Dermis microvascular lymphatic vessel endothelial cell (primary cell): ENCODE data around the gene SATL1. TPM values are rescaled to one million over a fixed set of nuclear protein-coding genes. Genes with fewer than 3 reads are reported as not detected.
"Not testable (repeated sequence)": the region's sequence is repeated elsewhere in the genome, so short reads cannot be mapped to it uniquely, and the experiment has no call there.

Experiments
- DNase-seq, 2 donors: peaks; one replicate each; pipeline versions ENCODE4 v3.0.0 to v3.0.0-alpha.2; 2010; ENCODE audit warnings: low read depth in 2 of 2
- total RNA-seq: library from RNA; depleted of rRNA; stranded (reverse); fragments of >200 nt; gene quantifications from 2 replicates; pipeline ENCODE4 v1.2.1, GENCODE V29; 2014

The SATL1 gene
- not detected in 2 replicates for total RNA-seq

GRCh38 chrX:85243761-85244449, at the start of gene SATL1, which contains the start of gene ZNF711:
Gene SATL1, minus strand, starts transcription at chrX:85243779. Its CDS starts 134,811 bp downstream, at chrX:85108968.
Gene ZNF711, plus strand, starts transcription at chrX:85243991. Its CDS starts 3,582 bp downstream, at chrX:85247573.
- peak in 1 of 2 donors; percentile 39 for DNase-seq

DNA sequence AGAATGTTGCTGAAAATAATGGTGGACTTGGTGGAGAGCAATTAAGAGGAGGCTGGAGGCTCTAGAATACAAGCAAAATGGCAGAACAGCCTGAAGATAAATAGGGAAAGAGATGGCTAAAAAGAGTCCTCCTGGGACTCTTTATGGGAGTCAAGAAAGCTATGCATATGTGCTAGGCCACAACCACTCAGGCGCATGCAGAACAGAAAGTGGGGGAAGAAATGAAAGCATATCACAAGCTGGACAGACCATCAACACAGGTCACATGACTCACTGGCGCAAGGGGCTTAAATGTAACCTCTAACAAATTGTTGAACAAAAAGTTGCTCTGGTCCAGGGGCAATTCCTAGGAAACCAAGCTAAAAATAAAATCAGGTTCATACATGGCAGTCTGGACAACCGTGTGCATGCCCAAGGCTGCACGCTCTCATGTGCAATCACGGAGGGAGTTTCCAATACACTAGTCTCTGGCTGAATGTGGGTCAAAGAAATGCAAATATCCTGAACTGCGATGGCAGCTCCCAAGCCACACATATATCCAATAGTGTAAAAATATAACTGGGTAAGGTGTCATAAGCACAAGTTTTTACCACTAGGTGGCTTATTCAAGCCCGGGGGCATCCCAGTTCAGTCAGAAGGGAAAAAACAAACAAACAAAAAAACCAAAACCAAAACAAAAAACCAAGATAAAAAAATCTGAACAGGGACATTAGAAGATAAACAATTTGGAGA, 45.6 kb upstream of the SATL1 start:
- DNase-seq, result no peak

- DNase-seq, result not testable (repeated sequence)
These were observed 41.7 kb upstream of the SATL1 start for GRCh38 chrX:85285286-85285685.

- DNase-seq, result peak in 1 of 2 donors; percentile 7
These were observed 1.1 kb upstream of the SATL1 start for GRCh38 chrX:85244450-85245211.

DNA sequence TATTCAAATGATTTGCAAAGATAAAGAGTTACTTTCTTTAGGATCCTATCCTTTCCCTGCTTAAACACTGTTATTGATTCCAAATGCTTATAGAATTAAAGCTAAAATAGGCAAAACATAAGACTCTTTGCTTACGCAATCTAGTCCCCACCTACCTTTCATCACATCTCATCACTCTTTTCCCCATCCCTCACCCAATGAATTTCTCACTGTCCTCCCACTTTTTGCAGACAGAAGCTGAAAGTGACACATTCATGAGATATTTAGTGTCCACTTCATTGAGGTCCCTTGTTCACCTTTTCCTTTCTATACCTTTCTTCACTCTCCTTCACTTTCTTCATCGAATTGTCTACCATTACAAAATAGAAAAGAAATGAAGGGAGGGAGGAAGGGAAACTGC, 424 bp downstream of the SATL1 start:
- DNase-seq, result no peak

GRCh38 chrX:85223359-85223758, 20.2 kb downstream of the SATL1 start:
- DNase-seq, result no peak

DNA sequence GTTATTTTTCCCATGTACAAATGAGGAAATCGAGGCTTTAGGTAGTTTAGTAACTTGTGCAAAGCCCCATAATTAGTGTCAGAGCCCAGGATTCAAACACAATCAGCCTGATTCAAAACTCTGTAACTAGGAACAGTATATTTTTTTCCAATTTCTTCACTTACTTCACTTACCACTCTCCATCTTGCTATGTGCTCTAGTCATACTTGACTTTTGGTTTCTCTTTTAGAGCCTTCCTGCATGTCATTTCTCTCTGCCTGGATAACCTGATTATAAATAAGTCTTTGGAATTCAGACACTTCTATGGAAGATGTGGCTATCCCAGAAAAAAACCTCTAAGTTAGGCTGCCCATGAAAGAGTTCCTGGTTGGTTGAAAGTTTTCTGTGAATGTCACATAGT, 22.2 kb downstream of the SATL1 start:
- no peak for DNase-seq

- DNase-seq, result no peak
These were observed 27.6 kb downstream of the SATL1 start for GRCh38 chrX:85215946-85216345.

DNA sequence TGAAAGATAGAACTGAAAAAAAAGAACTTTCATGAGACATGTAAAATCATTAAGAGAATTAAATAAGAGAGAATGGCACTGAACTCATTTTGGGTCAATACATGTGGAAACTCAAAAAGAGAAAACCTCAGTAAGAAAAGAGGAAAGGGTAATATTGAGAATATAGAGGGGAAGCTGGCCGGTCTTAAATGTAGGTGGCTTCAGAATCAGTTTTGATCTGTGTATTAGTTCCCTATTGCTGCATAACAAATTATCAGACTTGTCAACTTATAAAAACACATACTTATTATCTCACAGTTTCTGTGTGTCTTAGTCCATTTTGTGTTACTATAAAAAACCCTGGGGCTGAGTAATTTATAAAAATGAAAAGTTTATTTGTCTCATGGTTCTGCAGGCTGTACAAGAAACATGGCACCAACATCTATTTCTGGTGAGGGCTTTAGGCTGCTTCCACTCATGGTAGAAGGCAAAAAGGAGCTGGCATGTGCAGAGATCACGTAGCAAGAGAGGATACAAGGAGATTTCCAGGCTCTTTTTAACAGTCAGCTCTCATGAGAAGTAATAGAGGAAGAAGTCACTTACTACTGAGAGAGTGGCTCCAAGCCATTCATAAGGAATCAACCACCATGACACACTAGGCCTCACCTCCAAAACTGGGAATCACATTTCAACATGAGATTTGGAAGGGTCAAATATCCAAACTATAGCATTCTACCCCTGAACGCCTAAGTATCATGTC, 29.6 kb downstream of the SATL1 start:
- DNase-seq, result no peak

GRCh38 chrX:85203461-85203970, 40.1 kb downstream of the SATL1 start:
- DNase-seq, result no peak

- no peak for DNase-seq
These were observed 47.3 kb downstream of the SATL1 start for GRCh38 chrX:85196319-85196718.

DNA sequence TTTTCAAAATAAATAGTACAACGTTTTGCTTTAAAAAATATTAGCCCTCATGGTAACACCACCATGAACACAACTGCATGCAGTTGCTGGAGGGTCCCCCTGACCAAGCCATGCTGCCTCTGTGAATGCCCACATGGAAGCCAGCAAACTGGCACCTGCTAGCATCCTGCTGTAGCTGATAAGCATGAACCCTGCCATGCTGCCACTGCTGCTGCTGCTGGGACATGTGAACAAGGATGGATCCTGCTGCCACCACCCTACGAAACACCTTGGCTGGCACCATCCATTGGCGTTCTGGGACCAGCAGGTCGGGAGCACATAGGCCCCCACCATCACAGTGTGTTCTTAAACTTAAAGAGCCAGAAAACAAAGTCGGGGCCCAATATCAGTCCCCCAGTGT, 83.9 kb downstream of the SATL1 start:
- DNase-seq, result no peak

DNA sequence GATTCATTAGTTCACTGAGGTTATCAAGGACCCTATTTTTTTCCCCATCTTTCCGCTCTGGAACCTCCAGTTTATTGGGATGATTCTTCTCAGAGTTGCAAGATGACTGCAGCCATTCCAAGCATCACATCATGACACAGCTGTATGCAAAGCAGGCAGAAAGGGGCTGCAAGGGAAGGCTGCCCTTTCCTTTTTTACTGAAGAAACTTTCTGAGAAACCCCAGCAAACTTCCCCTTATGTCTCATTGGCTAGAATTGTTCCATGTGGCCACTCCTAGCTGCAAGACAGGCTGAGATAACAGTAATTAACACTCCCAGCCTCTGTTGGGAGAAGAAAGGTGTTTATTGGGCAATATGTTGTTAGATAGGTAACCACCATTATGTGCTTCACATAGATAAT, 102.6 kb downstream of the SATL1 start:
- DNase-seq, result no peak

DNA sequence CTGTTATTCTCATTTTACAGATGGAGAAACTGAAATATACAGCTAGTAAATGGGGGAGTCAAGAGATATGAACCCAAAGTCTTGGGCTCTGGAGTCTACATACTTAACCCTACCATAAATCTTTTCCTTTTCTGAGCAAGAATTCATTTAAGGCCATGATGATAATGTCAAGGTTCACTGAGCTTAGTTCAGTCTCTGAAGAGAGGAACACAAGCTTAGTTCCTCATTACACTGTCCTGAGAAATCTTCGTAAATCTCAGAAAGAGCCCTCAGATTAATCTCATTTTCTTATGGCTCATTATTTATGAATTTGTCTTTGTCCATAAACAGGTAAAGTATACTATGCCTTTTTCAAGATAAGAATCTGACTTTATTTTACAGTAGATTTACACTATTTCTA, 104.2 kb downstream of the SATL1 start:
- no peak for DNase-seq

DNA sequence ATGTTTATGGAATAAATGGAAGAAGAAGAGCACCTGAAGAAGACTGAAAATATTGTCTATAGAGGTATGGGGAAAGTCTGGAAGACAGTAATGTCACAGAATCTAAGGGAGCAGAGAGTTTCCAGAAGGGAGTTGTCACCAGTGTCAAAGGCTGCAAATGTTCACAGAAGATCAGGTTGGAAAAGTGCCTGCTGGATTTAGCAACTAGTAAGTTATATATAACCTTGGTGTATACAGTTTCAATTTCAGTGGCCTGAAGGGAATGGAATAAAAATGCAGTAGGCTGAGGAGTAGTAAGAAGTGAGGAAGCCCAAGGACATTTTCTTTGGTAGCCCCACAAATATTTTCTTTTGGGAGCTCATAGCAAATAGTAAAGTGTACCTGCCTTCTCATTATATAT, 107.2 kb downstream of the SATL1 start:
- DNase-seq, result no peak

GRCh38 chrX:85115252-85115651, 128.3 kb downstream of the SATL1 start:
- DNase-seq, result no peak

DNA sequence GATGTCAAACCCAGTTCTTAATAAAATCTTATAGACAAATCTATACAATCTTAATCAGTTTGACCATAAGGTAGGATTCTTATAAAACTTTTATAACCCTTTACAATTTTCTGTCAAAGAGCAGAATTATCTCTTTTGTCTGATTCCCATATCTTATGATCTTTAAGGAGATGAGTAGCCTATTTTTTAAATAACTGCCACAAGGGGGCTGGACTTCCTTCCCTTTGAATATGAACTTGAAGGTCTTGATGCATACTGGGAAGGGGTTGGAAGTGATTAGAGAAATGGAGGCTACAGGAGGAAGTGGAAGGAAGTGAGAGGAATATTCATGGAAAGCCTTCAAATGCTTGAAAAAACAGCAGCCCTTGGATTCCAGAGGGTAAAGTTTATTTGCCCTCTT, 128.8 kb downstream of the SATL1 start:
- no peak for DNase-seq

DNA sequence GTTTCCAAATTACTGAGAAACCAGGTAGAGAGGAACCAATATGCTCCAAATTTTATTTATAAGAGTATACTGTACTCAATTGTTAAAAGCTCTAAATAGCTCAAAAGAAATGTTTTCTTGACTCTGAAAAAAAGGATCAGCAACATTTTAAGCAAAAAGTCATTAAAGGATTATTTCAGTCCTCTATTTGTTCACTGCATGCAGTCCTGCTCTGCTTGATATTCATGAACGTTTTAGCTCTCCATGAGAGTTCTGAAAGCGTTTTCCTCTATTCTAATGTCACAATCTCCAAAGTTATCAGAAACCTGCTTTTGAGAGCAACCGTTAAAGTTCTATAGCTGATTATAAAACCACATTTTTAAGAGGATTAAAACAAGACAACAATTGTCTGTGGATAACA, 129.4 kb downstream of the SATL1 start:
- no peak for DNase-seq

GRCh38 chrX:85113746-85114145, 129.8 kb downstream of the SATL1 start:
- DNase-seq, result no peak

GRCh38 chrX:85112293-85112692, 131.3 kb downstream of the SATL1 start:
- DNase-seq, result no peak

- peak in 1 of 2 donors; percentile 11 for DNase-seq
These were observed 132.2 kb downstream of the SATL1 start for GRCh38 chrX:85111347-85111746.
